Endothelial cell of umbilical vein (primary cell): ENCODE measurements around the gene RAB9B. TPM values are rescaled to one million over a fixed set of nuclear protein-coding genes. Genes with fewer than 3 reads are reported as not detected.

ENCODE experiments used
- BruUV-seq: library from RNA; stranded (reverse); fragments of 400-500 nt; replicated peaks from 2 replicates; lab custom pipeline; 2021; lab: Mats Ljungman, UMichigan
- CTCF ChIA-PET: fragments of 300-600, 350-600 bp; sonication (Branson Sonifier 250); formaldehyde crosslinking; loops from one replicate; lab custom pipeline; 2021; ENCODE audit warnings: antibody characterized with exemption, inconsistent platforms; lab: Charles Lee
- POLR2A ChIA-PET: fragments of 300-600, 350-600 bp; sonication (Branson Sonifier 250); formaldehyde crosslinking; loops from one replicate; lab custom pipeline; 2021; ENCODE audit warnings: antibody characterized with exemption, inconsistent platforms; lab: Charles Lee
- DNase-seq: peaks from one replicate; pipeline ENCODE4 v3.0.0-alpha.2; 2011; ENCODE audit warnings: low read depth, low spot score
- FAIRE-seq: peaks from 2 replicates; lab custom pipeline; 2011; peaks lifted over from hg19 to GRCh38; lab: Jason Lieb, UNC
- H2AFZ ChIP-seq: 2 replicates; pipeline ENCODE4 v1.6.0; 2012; ENCODE audit warnings: low read depth, low read length, control low read depth, inconsistent platforms
- H3K27ac ChIP-seq: 2 replicates; pipeline ENCODE4 v1.5.1; 2011; ENCODE audit warnings: low read depth, mild to moderate bottlenecking, control low read depth, low read length, moderate library complexity; ENCODE audit not compliant: insufficient read depth
- H3K27me3 ChIP-seq, 2 experiments: 2 replicates each; pipeline versions ENCODE4 v1.6.0 to v1.6.1; 2011; ENCODE audit warnings: low read length in 2 of 2, mixed read lengths in 1 of 2; ENCODE audit not compliant: control insufficient read depth in 2 of 2, insufficient read depth in 2 of 2
- H3K36me3 ChIP-seq, 2 experiments: 2 replicates in 1 of 2; 3 replicates in 1 of 2; pipeline ENCODE4 v1.5.1; 2011; ENCODE audit warnings: low read length in 2 of 2, mild to moderate bottlenecking in 1 of 2, moderate library complexity in 1 of 2; ENCODE audit not compliant: control insufficient read depth in 2 of 2, insufficient read depth in 2 of 2; ENCODE audit errors: extremely low read depth in 1 of 2
- H3K4me1 ChIP-seq: 3 replicates; pipeline ENCODE4 v1.5.1; 2011; ENCODE audit warnings: mild to moderate bottlenecking, low read length; ENCODE audit not compliant: control insufficient read depth, insufficient read depth; ENCODE audit errors: extremely low read depth
- H3K4me2 ChIP-seq: 2 replicates; pipeline ENCODE4 v1.6.1; 2011; ENCODE audit warnings: low read length, control low read depth, mixed read lengths; ENCODE audit not compliant: insufficient read depth
- H3K4me3 ChIP-seq, 3 experiments: fragments of 200-600 bp in 1 of 3; sonication (generic), shearing (Covaris generic) in 1 of 3; replicated peaks in 1 of 3; 2 replicates each; pipeline ENCODE4 v1.5.1; 2011 to 2016; ENCODE audit warnings: control low read depth in 3 of 3, low read length in 3 of 3, mild to moderate bottlenecking in 2 of 3, inconsistent platforms in 1 of 3, low read depth in 1 of 3, moderate library complexity in 1 of 3; ENCODE audit not compliant: insufficient read depth in 1 of 3
- H3K79me2 ChIP-seq: 2 replicates; pipeline ENCODE4 v1.6.0; 2012; ENCODE audit warnings: low read length, inconsistent platforms; ENCODE audit not compliant: control insufficient read depth, insufficient read depth
- H3K9ac ChIP-seq: replicated peaks from 2 replicates; pipeline ENCODE3; 2011; ENCODE audit warnings: low read length, control low read depth; ENCODE audit not compliant: insufficient read depth; ENCODE audit errors: extremely low read depth
- H3K9me1 ChIP-seq: replicated peaks from 3 replicates; pipeline ENCODE4 v1.6.0; 2011; ENCODE audit warnings: mild to moderate bottlenecking, low read length; ENCODE audit not compliant: control insufficient read depth, insufficient read depth; ENCODE audit errors: extremely low read depth
- H3K9me3 ChIP-seq: replicated peaks from 2 replicates; pipeline ENCODE4 v1.5.1; 2012; ENCODE audit warnings: low read length, inconsistent platforms; ENCODE audit not compliant: control insufficient read depth, insufficient read depth
- H4K20me1 ChIP-seq: replicated peaks from 2 replicates; pipeline ENCODE3; 2011; ENCODE audit warnings: mild to moderate bottlenecking, low read length; ENCODE audit not compliant: control insufficient read depth, insufficient read depth; ENCODE audit errors: extremely low read depth
- CTCF ChIP-seq, 2 donors: IDR thresholded peaks; 1 replicate in 1 of 2; 2 replicates in 1 of 2; pipeline ENCODE4 v1.5.1; 2011; ENCODE audit warnings: low read length in 2 of 2, mild to moderate bottlenecking in 2 of 2, moderate library complexity in 2 of 2, control low read depth in 1 of 2, inconsistent platforms in 1 of 2, low read depth in 1 of 2; ENCODE audit not compliant: insufficient read depth in 1 of 2; ENCODE audit errors: extremely low read depth in 1 of 2
- EZH2 ChIP-seq: IDR thresholded peaks from 2 replicates; pipeline ENCODE4 v1.6.1; 2012; ENCODE audit warnings: borderline replicate concordance, low read depth, mild to moderate bottlenecking, moderate library complexity, low read length, inconsistent platforms; ENCODE audit not compliant: severe bottlenecking
- FOS ChIP-seq: IDR thresholded peaks from 2 replicates; pipeline ENCODE4 v1.6.1; 2011; ENCODE audit warnings: mild to moderate bottlenecking, low read length, moderate library complexity, borderline replicate concordance; ENCODE audit not compliant: insufficient read depth
- GATA2 ChIP-seq: IDR thresholded peaks from 2 replicates; pipeline ENCODE4 v1.7.0; 2011; ENCODE audit warnings: low read depth, mild to moderate bottlenecking, moderate library complexity, mixed read lengths, low read length; ENCODE audit not compliant: insufficient read length, insufficient read depth
- JUN ChIP-seq: IDR thresholded peaks from 2 replicates; pipeline ENCODE4 v1.6.1; 2011; ENCODE audit warnings: borderline replicate concordance, low read depth; ENCODE audit not compliant: insufficient read length, insufficient read depth
- MYC ChIP-seq: IDR thresholded peaks from one replicate; pipeline ENCODE4 v1.6.1; 2011; ENCODE audit warnings: mild to moderate bottlenecking, low read depth, low read length
- POLR2A ChIP-seq: IDR thresholded peaks from 2 replicates; pipeline ENCODE4 v1.6.1; 2012; ENCODE audit warnings: low read depth, mild to moderate bottlenecking, control low read depth, low read length
- POLR2AphosphoS5 ChIP-seq: IDR thresholded peaks from 2 replicates; pipeline ENCODE4 v1.6.1; 2012; ENCODE audit warnings: low read depth, mild to moderate bottlenecking, control low read depth, low read length, moderate library complexity; ENCODE audit not compliant: insufficient read depth
- dilution Hi-C: fragments of 300-500 bp; cut with MboI; formaldehyde crosslinking; loops from one replicate; pipeline ENCODE4 v1.15.0; 2019; ENCODE audit warnings: low sequenced_read_pairs; ENCODE audit not compliant: extremely low pct_ligation_motif_present
- intact Hi-C: fragments of 100-400 bp; cut with micrococcal nuclease; formaldehyde crosslinking; loops from one replicate; pipeline ENCODE4 v1.10.0; 2022
- polyA plus RNA-seq, 4 experiments: library from polyadenylated mRNA; depleted of rRNA in 3 of 4; stranded (reverse) in 3 of 4; unstranded in 1 of 4; fragments of >200 nt; gene quantifications; 2 replicates each; pipeline versions ENCODE4 v1.2.1 to v1.2.3, GENCODE V29; 2011 to 2012; ENCODE audit warnings: missing spikeins in 1 of 4
- total RNA-seq: library from RNA; stranded (reverse); gene quantifications from 2 replicates; pipeline ENCODE4 v1.2.3, GENCODE V29; 2021
- TF ChIP-seq, protein P1 (sequence below): IDR thresholded peaks from 2 replicates; pipeline ENCODE4 v1.6.1; 2011; ENCODE audit not compliant: insufficient read depth, insufficient read length

The RAB9B gene
- total and polyA plus RNA-seq, 2 donors (not counting 3 experiments of a cell fraction or from before 2014, with no cell fraction given) = 0.18 to 0.55 TPM

- FAIRE-seq (no peak), DNase-seq (no peak)
- intact Hi-C loops = no loop called here
- no peak for TF ChIP-seq POLR2AphosphoS5
- no peak for TF ChIP-seq JUN
- TF ChIP-seq POLR2A = no peak
- no peak for TF ChIP-seq MYC
- TF ChIP-seq EZH2 = no peak
- TF ChIP-seq, protein P1, sequence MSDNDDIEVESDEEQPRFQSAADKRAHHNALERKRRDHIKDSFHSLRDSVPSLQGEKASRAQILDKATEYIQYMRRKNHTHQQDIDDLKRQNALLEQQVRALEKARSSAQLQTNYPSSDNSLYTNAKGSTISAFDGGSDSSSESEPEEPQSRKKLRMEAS = no peak
- no TSS peak for BruUV-seq
- Histone ChIP-seq H3K27ac (no peak overlapping the region), H3K4me1 (no peaks in the 10 kb centered on the region), H3K36me3 (no peaks in the 10 kb centered on the region), H3K79me2 (no peaks in the 10 kb centered on the region), H3K27me3 (no peaks in the 10 kb centered on the region), H4K20me1 (no peaks in the 10 kb centered on the region), H2AFZ (no peak overlapping the region), H3K4me3 (no peak overlapping the region), H3K9me1 (no peaks in the 10 kb centered on the region), H3K9me3 (no peaks in the 10 kb centered on the region), H3K9ac (no peak overlapping the region), H3K4me2 (no peak overlapping the region)
- ChIA-PET POLR2A (no interaction called here), CTCF (no interaction called here)
- dilution Hi-C loops = no loop called here
These were observed 45.5 kb upstream of the RAB9B start for GRCh38 chrX:103877571-103877970.

DNA sequence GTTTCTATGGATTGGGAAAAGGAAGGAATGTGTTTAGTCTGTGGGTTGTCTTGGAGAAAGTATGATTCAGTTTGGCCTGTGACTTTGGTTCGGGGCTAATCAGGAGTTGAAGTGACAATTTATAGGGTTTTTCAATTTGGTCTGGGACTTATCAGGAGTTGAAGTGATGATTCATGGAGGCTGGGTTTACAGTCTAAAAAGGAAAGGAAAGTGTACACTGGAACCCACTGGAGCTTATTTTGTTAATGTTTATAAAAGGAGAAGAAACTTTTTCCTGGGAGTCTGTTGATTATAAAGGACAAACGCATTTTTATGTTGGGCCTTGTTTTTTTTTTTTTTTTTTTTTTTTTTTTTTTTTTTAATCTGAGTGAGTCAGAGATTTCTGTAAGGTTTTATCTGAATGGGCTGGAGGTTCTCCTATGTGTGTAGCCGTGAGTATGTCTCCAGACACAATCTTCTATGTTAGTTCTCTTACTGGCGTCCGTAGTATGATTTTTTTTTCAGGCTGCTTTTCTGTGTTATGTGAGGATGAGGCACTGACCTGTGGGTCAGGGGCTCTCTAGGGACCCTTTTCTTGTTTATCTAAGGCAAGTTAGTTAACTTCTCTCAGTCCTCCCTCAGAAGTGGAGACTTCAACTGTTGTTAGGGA lies 33.0 kb upstream of the RAB9B start:
- DNase-seq = no peak

More for the DNA sequence above, 33.0 kb upstream of the RAB9B start:
- Histone ChIP-seq H3K9me1 (no peaks in the 10 kb centered on the region), H3K27me3 (no peaks in the 10 kb centered on the region), H4K20me1 (no peaks in the 10 kb centered on the region), H3K79me2 (no peaks in the 10 kb centered on the region), H3K4me1 (no peaks in the 10 kb centered on the region), H3K9me3 (no peaks in the 10 kb centered on the region), H3K36me3 (no peaks in the 10 kb centered on the region), H2AFZ (no peak overlapping the region), H3K9ac (no peak overlapping the region), H3K27ac (no peak overlapping the region), H3K4me2 (no peak overlapping the region), H3K4me3 (no peak overlapping the region)
- ChIA-PET CTCF (interaction anchor here (0.6 to 0.7 kb wide), 2 partner anchors 10 to 355 kb away, joined by 5 to 9 read pairs; no protein-coding TSS in a partner anchor), POLR2A (no interaction called here)
- dilution Hi-C loops (no loop called here), intact Hi-C loops (no loop called here)
- FAIRE-seq = no peak
- BruUV-seq = no TSS peak
- no peak for TF ChIP-seq JUN
- no peak for TF ChIP-seq POLR2A
- TF ChIP-seq MYC = no peak
- no peak for TF ChIP-seq FOS
- TF ChIP-seq CTCF (IDR thresholded peaks at IDR 0.05; ENCODE audit: extremely low read depth in 1 of 2, insufficient read depth in 1 of 2, low read depth in 1 of 2, low read length in 2 of 2) = no peak
- TF ChIP-seq, protein P1 = no peak
- no peak for TF ChIP-seq POLR2AphosphoS5
- no peak for TF ChIP-seq GATA2
- TF ChIP-seq EZH2 = no peak
